A673 (cell line): ENCODE results near the gene FOXF2. TPM values are rescaled to one million over a fixed set of nuclear protein-coding genes. Genes with fewer than 3 reads are reported as not detected.
A peak's percentile ranks its signal among the peaks of the same experiment; 100 is the strongest.

Source experiments
- BruUV-seq: library from RNA; stranded (reverse); fragments of 400-500 nt; replicated peaks from 2 replicates; lab custom pipeline; 2021; lab: Mats Ljungman, UMichigan
- CTCF ChIA-PET: fragments of 300-600 bp; sonication (Branson Sonifier 250); formaldehyde crosslinking; loops from one replicate; lab custom pipeline; 2022; ENCODE audit warnings: antibody characterized with exemption; lab: Charles Lee
- POLR2A ChIA-PET: fragments of 300-600 bp; sonication (Branson Sonifier 250); formaldehyde crosslinking; loops from one replicate; lab custom pipeline; 2022; ENCODE audit warnings: antibody characterized with exemption; ENCODE audit not compliant: low non-redundant PET; lab: Charles Lee
- DNase-seq: peaks from one replicate; pipeline ENCODE4 v3.0.0-alpha.2; 2015; ENCODE audit warnings: low spot score
- H3K27ac ChIP-seq: fragments of 200-600 bp; sonication (generic); 2 replicates; pipeline ENCODE4 v1.5.1; 2016; ENCODE audit warnings: mixed run types, low read depth, mild to moderate bottlenecking, mixed read lengths, antibody characterized with exemption, low read length; ENCODE audit not compliant: poor library complexity, severe bottlenecking
- H3K27me3 ChIP-seq: fragments of 200-600 bp; sonication (generic); replicated peaks from 2 replicates; pipeline ENCODE4 v1.6.1; 2017; ENCODE audit warnings: mixed run types, low read depth, mild to moderate bottlenecking, mixed read lengths, antibody characterized with exemption, low read length; ENCODE audit not compliant: insufficient read depth, poor library complexity
- H3K36me3 ChIP-seq: fragments of 200-600 bp; sonication (generic); 2 replicates; pipeline ENCODE4 v1.6.1; 2016; ENCODE audit warnings: mixed run types, mild to moderate bottlenecking, mixed read lengths, antibody characterized with exemption, low read length; ENCODE audit not compliant: insufficient read depth, poor library complexity, severe bottlenecking
- H3K4me1 ChIP-seq: fragments of 200-600 bp; sonication (generic); 2 replicates; pipeline ENCODE4 v1.6.1; 2017; ENCODE audit warnings: mixed run types, mild to moderate bottlenecking, mixed read lengths, antibody characterized with exemption, low read length; ENCODE audit not compliant: insufficient read depth, poor library complexity, severe bottlenecking
- H3K4me3 ChIP-seq: fragments of 200-600 bp; sonication (generic); 2 replicates; pipeline ENCODE4 v1.5.1; 2016; ENCODE audit warnings: low read depth, mixed run types, mild to moderate bottlenecking, mixed read lengths, low read length; ENCODE audit not compliant: poor library complexity, severe bottlenecking
- H3K9me3 ChIP-seq: fragments of 200-600 bp; sonication (generic); 2 replicates; pipeline ENCODE4 v1.6.1; 2016; ENCODE audit warnings: mixed run types, low read depth, mild to moderate bottlenecking, mixed read lengths, antibody characterized with exemption, low read length; ENCODE audit not compliant: poor library complexity, severe bottlenecking
- CTCF ChIP-seq: fragments of 300-800, 200-600 bp; sonication (generic); conservative IDR thresholded peaks from 2 replicates; pipeline ENCODE4 v1.5.1; 2017; ENCODE audit warnings: low read depth, mild to moderate bottlenecking, antibody characterized with exemption, low read length, moderate library complexity, mixed read lengths
- EZH2 ChIP-seq: fragments of 200-600 bp; sonication (generic); IDR thresholded peaks from 2 replicates; pipeline ENCODE4 v1.6.1; 2017; ENCODE audit warnings: borderline replicate concordance, low read depth, mild to moderate bottlenecking, mixed read lengths, antibody characterized with exemption, low read length; ENCODE audit not compliant: poor library complexity, severe bottlenecking
- intact Hi-C: fragments of 100-400 bp; cut with micrococcal nuclease; formaldehyde crosslinking; loops from one replicate; pipeline ENCODE4 v1.10.0; 2022; ENCODE audit not compliant: unreplicated experiment
- total RNA-seq: library from RNA; stranded (reverse); gene quantifications from 2 replicates; pipeline ENCODE4 v1.2.3, GENCODE V29; 2021

Gene FOXF2
- total RNA-seq, 1 experiment from 2014 or later: 0.13 TPM

- ChIA-PET CTCF (no interaction called here), POLR2A (no interaction called here)
- Histone ChIP-seq H3K4me1 (no peaks in the 10 kb centered on the region), H3K27me3 (peaks cover 89% of the 10 kb centered on the region), H3K36me3 (no peaks in the 10 kb centered on the region), H3K27ac (no peak overlapping the region), H3K9me3 (no peaks in the 10 kb centered on the region), H3K4me3 (no peak overlapping the region)
- intact Hi-C loops: loop anchor here (5.0 to 10.0 kb wide), 2 partner anchors 473 to 661 kb away; no protein-coding TSS in a partner anchor
- DNase-seq: no peak
- BruUV-seq: no TSS peak
- no peak for TF ChIP-seq EZH2
- TF ChIP-seq CTCF: no peak
Observed at GRCh38 chr6:1387876-1388629, 1.3 kb upstream of the FOXF2 start.

- H3K4me3 ChIP-seq: no peak overlapping the region
- no peaks in the 10 kb centered on the region for H3K36me3 ChIP-seq
- no peak for TF ChIP-seq CTCF
- TF ChIP-seq EZH2: peak; percentile 93
- no TSS peak for BruUV-seq
- H3K27ac ChIP-seq: no peak overlapping the region
- no peak for DNase-seq
- H3K27me3 ChIP-seq: peaks cover 82% of the 10 kb centered on the region
- no peaks in the 10 kb centered on the region for H3K9me3 ChIP-seq
- intact Hi-C loops: loop anchor here (5.0 to 10.0 kb wide), 2 partner anchors 474 to 661 kb away; no protein-coding TSS in a partner anchor
- no peaks in the 10 kb centered on the region for H3K4me1 ChIP-seq
- POLR2A ChIA-PET: no interaction called here
- CTCF ChIA-PET: no interaction called here
Observed at GRCh38 chr6:1388630-1389368, 577 bp upstream of the FOXF2 start.

DNA sequence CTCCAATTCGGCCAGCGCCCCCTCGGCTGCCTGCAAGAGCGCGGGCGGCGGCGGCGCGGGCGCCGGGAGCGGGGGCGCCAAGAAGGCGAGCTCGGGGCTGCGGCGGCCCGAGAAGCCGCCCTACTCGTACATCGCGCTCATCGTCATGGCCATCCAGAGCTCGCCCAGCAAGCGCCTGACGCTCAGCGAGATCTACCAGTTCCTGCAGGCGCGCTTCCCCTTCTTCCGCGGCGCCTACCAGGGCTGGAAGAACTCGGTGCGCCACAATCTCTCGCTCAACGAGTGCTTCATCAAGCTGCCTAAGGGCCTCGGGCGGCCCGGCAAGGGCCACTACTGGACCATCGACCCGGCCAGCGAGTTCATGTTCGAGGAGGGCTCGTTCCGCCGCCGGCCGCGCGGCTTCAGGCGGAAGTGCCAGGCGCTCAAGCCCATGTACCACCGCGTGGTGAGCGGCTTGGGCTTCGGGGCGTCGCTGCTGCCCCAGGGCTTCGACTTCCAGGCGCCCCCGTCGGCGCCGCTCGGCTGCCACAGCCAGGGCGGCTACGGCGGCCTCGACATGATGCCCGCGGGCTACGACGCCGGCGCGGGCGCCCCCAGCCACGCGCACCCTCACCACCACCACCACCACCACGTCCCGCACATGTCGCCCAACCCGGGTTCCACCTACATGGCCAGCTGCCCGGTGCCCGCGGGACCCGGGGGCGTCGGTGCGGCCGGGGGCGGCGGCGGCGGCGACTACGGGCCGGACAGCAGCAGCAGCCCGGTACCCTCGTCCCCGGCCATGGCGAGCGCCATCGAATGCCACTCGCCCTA lies 963 bp downstream of the FOXF2 start:
- Histone ChIP-seq H3K9me3 (no peaks in the 10 kb centered on the region), H3K36me3 (no peaks in the 10 kb centered on the region), H3K27ac (no peak overlapping the region), H3K4me1 (no peaks in the 10 kb centered on the region), H3K27me3 (peaks cover 75% of the 10 kb centered on the region), H3K4me3 (peak overlapping the region; percentile 38)
- ChIA-PET CTCF (no interaction called here), POLR2A (no interaction called here)
- no peak for TF ChIP-seq CTCF
- TF ChIP-seq EZH2: peak; percentile 98
- no TSS peak for BruUV-seq
- intact Hi-C loops: no loop called here
- peak; percentile 49 for DNase-seq
